ENCODE results near the gene TUBD1. TPM values are rescaled to one million over a fixed set of nuclear protein-coding genes. Genes with fewer than 3 reads are reported as not detected.

Gene TUBD1
- total and polyA plus RNA-seq, 2 of the 13 experiments (the other 11 are each of a cell fraction or from before 2014, with no cell fraction given): 18.2 to 25.9 TPM

DNA sequence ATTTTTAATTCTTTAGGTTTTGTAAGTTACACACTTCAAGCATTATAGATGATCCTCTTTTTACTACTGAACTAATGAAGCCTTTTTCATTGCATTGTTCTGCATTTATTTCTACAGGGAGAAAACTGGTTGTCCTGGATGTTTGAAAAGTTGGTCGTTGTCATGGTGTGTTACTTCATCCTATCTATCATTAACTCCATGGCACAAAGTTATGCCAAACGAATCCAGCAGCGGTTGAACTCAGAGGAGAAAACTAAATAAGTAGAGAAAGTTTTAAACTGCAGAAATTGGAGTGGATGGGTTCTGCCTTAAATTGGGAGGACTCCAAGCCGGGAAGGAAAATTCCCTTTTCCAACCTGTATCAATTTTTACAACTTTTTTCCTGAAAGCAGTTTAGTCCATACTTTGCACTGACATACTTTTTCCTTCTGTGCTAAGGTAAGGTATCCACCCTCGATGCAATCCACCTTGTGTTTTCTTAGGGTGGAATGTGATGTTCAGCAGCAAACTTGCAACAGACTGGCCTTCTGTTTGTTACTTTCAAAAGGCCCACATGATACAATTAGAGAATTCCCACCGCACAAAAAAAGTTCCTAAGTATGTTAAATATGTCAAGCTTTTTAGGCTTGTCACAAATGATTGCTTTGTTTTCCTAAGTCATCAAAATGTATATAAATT, 53.0 kb downstream of the TUBD1 start:
- ChIA-PET POLR2A (interaction anchor here (0.9 to 20.0 kb wide), 10 partner anchors 8 to 132 kb away, joined by 3 to 501 read pairs (median 30); partner anchors contain the start of genes PTRH2 and VMP1), CTCF (ENCODE audit: low intra/inter-chr PET ratio, low total read pairs) (interaction anchor here (1.3 to 4.0 kb wide), 2 partner anchors 86 to 93 kb away, joined by 5 to 24 read pairs; no protein-coding TSS in a partner anchor)
- H3K27ac ChIP-seq (ENCODE audit: extremely low read length, insufficient read depth, low read length): peak overlapping the region; percentile 98
- peak overlapping the region; percentile 100 for H3K9ac ChIP-seq (ENCODE audit: insufficient read depth, low read depth, low read length)
- H3K36me3 ChIP-seq (replicated peaks in 1 of 2; ENCODE audit: control insufficient read depth in 1 of 2, insufficient read depth in 2 of 2, low read length in 2 of 2): peaks cover 4 to 23% of the 10 kb centered on the region in 2 experiments; a peak in 3 of 5 replicates
- DNase-seq (ENCODE audit: low spot score): no peak
- H3K4me3 ChIP-seq (replicated peaks in 1 of 3; ENCODE audit: insufficient read depth in 1 of 3, low read depth in 2 of 3, low read length in 3 of 3): peak overlapping the region; percentile 79 to 94 (median 80)
- WGBS (ENCODE audit: low lambda C conversion rate): under 1% methylated on average over 6 of the region's 6 CpGs
- FAIRE-seq: no peak
- ATAC-seq: no peak
- no TSS peak for BruUV-seq (replicated peaks)
- peaks cover 0 to 5% of the 10 kb centered on the region in 2 experiments; a peak in 1 of 5 replicates for H3K27me3 ChIP-seq (ENCODE audit: control insufficient read depth in 1 of 2, insufficient read depth in 2 of 2, low read length in 2 of 2)
- intact Hi-C loops (cut with micrococcal nuclease; ENCODE audit: unreplicated experiment): no loop called here
- in situ Hi-C loops (cut with HindIII; ENCODE audit: extremely low pct_ligation_motif_present, low pct_unique_long_range_greater_than_20kb): loop anchor here (5.0 kb wide), 2 partner anchors 52 to 82 kb away; no protein-coding TSS in a partner anchor
- no peaks in the 10 kb centered on the region for H3K9me3 ChIP-seq (ENCODE audit: low read length)
- peak overlapping the region; percentile 80 for H3K4me2 ChIP-seq (ENCODE audit: low read depth, low read length)
- H3K4me1 ChIP-seq (ENCODE audit: insufficient read depth, low read length): peaks cover 56% of the 10 kb centered on the region
- peaks cover 34% of the 10 kb centered on the region for H4K20me1 ChIP-seq (ENCODE audit: insufficient read depth, low read length)
- no peak overlapping the region for H2AFZ ChIP-seq (ENCODE audit: low read length)
- H3K79me2 ChIP-seq (ENCODE audit: insufficient read depth, low read length): peaks cover 40% of the 10 kb centered on the region
- TF ChIP-seq HDAC1 (CRISPR knock-in tag; IDR thresholded peaks at IDR 0.05): no peak
- TF ChIP-seq, protein P1, sequence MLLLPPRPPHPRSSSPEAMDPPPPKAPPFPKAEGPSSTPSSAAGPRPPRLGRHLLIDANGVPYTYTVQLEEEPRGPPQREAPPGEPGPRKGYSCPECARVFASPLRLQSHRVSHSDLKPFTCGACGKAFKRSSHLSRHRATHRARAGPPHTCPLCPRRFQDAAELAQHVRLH (CRISPR knock-in tag; IDR thresholded peaks at IDR 0.05; ENCODE audit: borderline replicate concordance, low read depth): no peak
- no peak for TF ChIP-seq ZNF124 (CRISPR knock-in tag; IDR thresholded peaks at IDR 0.05)
- peak; percentile 44; the same call in 1 of the 2 replicates for TF ChIP-seq MAFF (IDR thresholded peaks at IDR 0.05; ENCODE audit: low read depth, low read length)
- no peak for TF ChIP-seq MTF2 (CRISPR knock-in tag; IDR thresholded peaks at IDR 0.05; ENCODE audit: borderline replicate concordance)
- no peak for TF ChIP-seq ZNF326 (CRISPR knock-in tag; IDR thresholded peaks at IDR 0.05; ENCODE audit: borderline replicate concordance)
- TF ChIP-seq ETV5 (CRISPR knock-in tag; IDR thresholded peaks at IDR 0.05; ENCODE audit: borderline replicate concordance): no peak
- TF ChIP-seq ZNF564 (CRISPR knock-in tag; IDR thresholded peaks at IDR 0.05): no peak
- TF ChIP-seq RELA (CRISPR knock-in tag; IDR thresholded peaks at IDR 0.05): no peak
- TF ChIP-seq TEAD3 (CRISPR knock-in tag; optimal IDR thresholded peaks at IDR 0.05; ENCODE audit: borderline replicate concordance): peak; percentile 46
- TF ChIP-seq KLF16 (CRISPR knock-in tag; IDR thresholded peaks at IDR 0.05): peak in 1 of 2 experiments; percentile 16; a peak in 1 of 4 replicates
- TF ChIP-seq, protein P2, sequence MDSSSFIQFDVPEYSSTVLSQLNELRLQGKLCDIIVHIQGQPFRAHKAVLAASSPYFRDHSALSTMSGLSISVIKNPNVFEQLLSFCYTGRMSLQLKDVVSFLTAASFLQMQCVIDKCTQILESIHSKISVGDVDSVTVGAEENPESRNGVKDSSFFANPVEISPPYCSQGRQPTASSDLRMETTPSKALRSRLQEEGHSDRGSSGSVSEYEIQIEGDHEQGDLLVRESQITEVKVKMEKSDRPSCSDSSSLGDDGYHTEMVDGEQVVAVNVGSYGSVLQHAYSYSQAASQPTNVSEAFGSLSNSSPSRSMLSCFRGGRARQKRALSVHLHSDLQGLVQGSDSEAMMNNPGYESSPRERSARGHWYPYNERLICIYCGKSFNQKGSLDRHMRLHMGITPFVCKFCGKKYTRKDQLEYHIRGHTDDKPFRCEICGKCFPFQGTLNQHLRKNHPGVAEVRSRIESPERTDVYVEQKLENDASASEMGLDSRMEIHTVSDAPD (CRISPR knock-in tag; IDR thresholded peaks at IDR 0.05): no peak
- no peak for TF ChIP-seq FOXA3 (CRISPR knock-in tag; IDR thresholded peaks at IDR 0.05)
- TF ChIP-seq HNF4A (CRISPR knock-in tag; IDR thresholded peaks at IDR 0.05): no peak; the same call in 1 of the 2 replicates
- TF ChIP-seq, protein P3, sequence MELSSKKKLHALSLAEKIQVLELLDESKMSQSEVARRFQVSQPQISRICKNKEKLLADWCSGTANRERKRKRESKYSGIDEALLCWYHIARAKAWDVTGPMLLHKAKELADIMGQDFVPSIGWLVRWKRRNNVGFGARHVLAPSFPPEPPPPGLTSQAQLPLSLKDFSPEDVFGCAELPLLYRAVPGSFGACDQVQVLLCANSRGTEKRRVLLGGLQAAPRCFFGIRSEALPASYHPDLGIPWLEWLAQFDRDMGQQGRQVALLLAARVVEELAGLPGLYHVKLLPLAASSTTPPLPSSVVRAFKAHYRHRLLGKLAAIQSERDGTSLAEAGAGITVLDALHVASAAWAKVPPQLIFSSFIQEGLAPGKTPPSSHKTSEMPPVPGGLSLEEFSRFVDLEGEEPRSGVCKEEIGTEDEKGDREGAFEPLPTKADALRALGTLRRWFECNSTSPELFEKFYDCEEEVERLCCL (CRISPR knock-in tag; IDR thresholded peaks at IDR 0.05; ENCODE audit: borderline replicate concordance): no peak
- no peak; the same call in 1 of the 2 replicates for TF ChIP-seq RFXAP (CRISPR knock-in tag; IDR thresholded peaks at IDR 0.05; ENCODE audit: borderline replicate concordance)
- TF ChIP-seq CEBPB (IDR thresholded peaks at IDR 0.05; ENCODE audit: borderline replicate concordance, low read depth, low read length): no peak
- no peak for TF ChIP-seq ZNF530 (CRISPR knock-in tag; IDR thresholded peaks at IDR 0.05; ENCODE audit: low read depth)
- TF ChIP-seq, protein P4, sequence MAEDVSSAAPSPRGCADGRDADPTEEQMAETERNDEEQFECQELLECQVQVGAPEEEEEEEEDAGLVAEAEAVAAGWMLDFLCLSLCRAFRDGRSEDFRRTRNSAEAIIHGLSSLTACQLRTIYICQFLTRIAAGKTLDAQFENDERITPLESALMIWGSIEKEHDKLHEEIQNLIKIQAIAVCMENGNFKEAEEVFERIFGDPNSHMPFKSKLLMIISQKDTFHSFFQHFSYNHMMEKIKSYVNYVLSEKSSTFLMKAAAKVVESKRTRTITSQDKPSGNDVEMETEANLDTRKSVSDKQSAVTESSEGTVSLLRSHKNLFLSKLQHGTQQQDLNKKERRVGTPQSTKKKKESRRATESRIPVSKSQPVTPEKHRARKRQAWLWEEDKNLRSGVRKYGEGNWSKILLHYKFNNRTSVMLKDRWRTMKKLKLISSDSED (CRISPR knock-in tag; IDR thresholded peaks at IDR 0.05): no peak
- TF ChIP-seq CENPX (CRISPR knock-in tag; IDR thresholded peaks at IDR 0.05): no peak
- TF ChIP-seq, protein P5, sequence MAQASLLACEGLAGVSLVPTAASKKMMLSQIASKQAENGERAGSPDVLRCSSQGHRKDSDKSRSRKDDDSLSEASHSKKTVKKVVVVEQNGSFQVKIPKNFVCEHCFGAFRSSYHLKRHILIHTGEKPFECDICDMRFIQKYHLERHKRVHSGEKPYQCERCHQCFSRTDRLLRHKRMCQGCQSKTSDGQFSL (CRISPR knock-in tag; IDR thresholded peaks at IDR 0.05): no peak
